ENCODE data around the gene NR2F1-AS1.

The NR2F1-AS1 gene

GRCh38 chr5:93607367-93608258 is 26.6 kb upstream of the NR2F1-AS1 start:
- Mint-ChIP-seq H3K4me1 (ENCODE audit: low read depth) (peaks cover 19% of the 10 kb centered on the region), H3K9me3 (peaks cover 5% of the 10 kb centered on the region), H3K27me3 (peaks cover 80% of the 10 kb centered on the region), H3K4me3 (peak overlapping the region; percentile 25), H3K27ac (no peak overlapping the region), H3K36me3 (ENCODE audit: low read depth) (no peaks in the 10 kb centered on the region)
- DNase-seq, result no peak

GRCh38 chr5:93606382-93606752 is 25.3 kb upstream of the NR2F1-AS1 start:
- no peak overlapping the region for H3K4me3 Mint-ChIP-seq

GRCh38 chr5:93604644-93605515 is 23.9 kb upstream of the NR2F1-AS1 start:
- DNase-seq, result no peak
- H3K4me3 Mint-ChIP-seq, result no peak overlapping the region
- H3K36me3 Mint-ChIP-seq (ENCODE audit: low read depth), result no peaks in the 10 kb centered on the region
- no peaks in the 10 kb centered on the region for H3K9me3 Mint-ChIP-seq
- H3K27me3 Mint-ChIP-seq, result peaks cover 52% of the 10 kb centered on the region
- no peak overlapping the region for H3K27ac Mint-ChIP-seq
- peaks cover 18% of the 10 kb centered on the region for H3K4me1 Mint-ChIP-seq (ENCODE audit: low read depth)

More at GRCh38 chr5:93606382-93606752, 25.3 kb upstream of the NR2F1-AS1 start:
- H3K27ac Mint-ChIP-seq, result no peak overlapping the region
- H3K9me3 Mint-ChIP-seq, result peaks cover 5% of the 10 kb centered on the region
- H3K27me3 Mint-ChIP-seq, result peaks cover 67% of the 10 kb centered on the region
- no peaks in the 10 kb centered on the region for H3K36me3 Mint-ChIP-seq (ENCODE audit: low read depth)
- DNase-seq, result no peak
- H3K4me1 Mint-ChIP-seq (ENCODE audit: low read depth), result peaks cover 18% of the 10 kb centered on the region

- H3K27ac Mint-ChIP-seq, result peak overlapping the region; percentile 68
- H3K27me3 Mint-ChIP-seq, result peaks cover 44% of the 10 kb centered on the region
- no peak for DNase-seq
Measured at GRCh38 chr5:93603793-93604643, 23.0 kb upstream of the NR2F1-AS1 start.

GRCh38 chr5:93603078-93603792 is 22.2 kb upstream of the NR2F1-AS1 start:
- no peak overlapping the region for H3K4me3 Mint-ChIP-seq
- peaks cover 17% of the 10 kb centered on the region for H3K4me1 Mint-ChIP-seq (ENCODE audit: low read depth)
- no peaks in the 10 kb centered on the region for H3K36me3 Mint-ChIP-seq (ENCODE audit: low read depth)
- peak overlapping the region; percentile 68 for H3K27ac Mint-ChIP-seq
- H3K9me3 Mint-ChIP-seq, result no peaks in the 10 kb centered on the region
- peaks cover 37% of the 10 kb centered on the region for H3K27me3 Mint-ChIP-seq
- no peak for DNase-seq

More at GRCh38 chr5:93603793-93604643, 23.0 kb upstream of the NR2F1-AS1 start:
- Mint-ChIP-seq H3K4me3 (no peak overlapping the region), H3K36me3 (ENCODE audit: low read depth) (no peaks in the 10 kb centered on the region), H3K9me3 (no peaks in the 10 kb centered on the region), H3K4me1 (ENCODE audit: low read depth) (peaks cover 18% of the 10 kb centered on the region)

- H3K36me3 Mint-ChIP-seq (ENCODE audit: low read depth), result no peaks in the 10 kb centered on the region
- no peak overlapping the region for H3K4me3 Mint-ChIP-seq
- H3K27ac Mint-ChIP-seq, result no peak overlapping the region
- DNase-seq, result no peak
- H3K4me1 Mint-ChIP-seq (ENCODE audit: low read depth), result peaks cover 10% of the 10 kb centered on the region
- no peaks in the 10 kb centered on the region for H3K9me3 Mint-ChIP-seq
- H3K27me3 Mint-ChIP-seq, result peaks cover 29% of the 10 kb centered on the region
Measured at GRCh38 chr5:93602241-93603077, 21.4 kb upstream of the NR2F1-AS1 start.

- Mint-ChIP-seq H3K27me3 (peaks cover 24% of the 10 kb centered on the region), H3K4me1 (ENCODE audit: low read depth) (peaks cover 9% of the 10 kb centered on the region), H3K27ac (no peak overlapping the region), H3K4me3 (no peak overlapping the region), H3K36me3 (ENCODE audit: low read depth) (no peaks in the 10 kb centered on the region), H3K9me3 (no peaks in the 10 kb centered on the region)
- no peak for DNase-seq
Measured at GRCh38 chr5:93601802-93602155, 20.8 kb upstream of the NR2F1-AS1 start.

GRCh38 chr5:93601071-93601801 is 20.2 kb upstream of the NR2F1-AS1 start:
- H3K27ac Mint-ChIP-seq, result peak overlapping the region; percentile 44

GRCh38 chr5:93600409-93601070 is 19.5 kb upstream of the NR2F1-AS1 start:
- Mint-ChIP-seq H3K4me1 (ENCODE audit: low read depth) (peaks cover 18% of the 10 kb centered on the region), H3K27ac (no peak overlapping the region)

More at GRCh38 chr5:93601071-93601801, 20.2 kb upstream of the NR2F1-AS1 start:
- DNase-seq, result no peak
- Mint-ChIP-seq H3K36me3 (ENCODE audit: low read depth) (no peaks in the 10 kb centered on the region), H3K4me3 (no peak overlapping the region), H3K9me3 (no peaks in the 10 kb centered on the region), H3K27me3 (peaks cover 19% of the 10 kb centered on the region), H3K4me1 (ENCODE audit: low read depth) (peaks cover 12% of the 10 kb centered on the region)

GRCh38 chr5:93599399-93600120 is 18.5 kb upstream of the NR2F1-AS1 start:
- DNase-seq, result no peak
- Mint-ChIP-seq H3K27me3 (peaks cover 2% of the 10 kb centered on the region), H3K4me1 (ENCODE audit: low read depth) (peaks cover 20% of the 10 kb centered on the region), H3K9me3 (peaks cover 3% of the 10 kb centered on the region), H3K36me3 (ENCODE audit: low read depth) (no peaks in the 10 kb centered on the region), H3K4me3 (no peak overlapping the region), H3K27ac (no peak overlapping the region)

More at GRCh38 chr5:93600409-93601070, 19.5 kb upstream of the NR2F1-AS1 start:
- no peak for DNase-seq
- H3K27me3 Mint-ChIP-seq, result peaks cover 12% of the 10 kb centered on the region
- no peaks in the 10 kb centered on the region for H3K9me3 Mint-ChIP-seq
- no peak overlapping the region for H3K4me3 Mint-ChIP-seq
- H3K36me3 Mint-ChIP-seq (ENCODE audit: low read depth), result no peaks in the 10 kb centered on the region

GRCh38 chr5:93599001-93599379 is 18.0 kb upstream of the NR2F1-AS1 start:
- no peak for DNase-seq
- H3K27ac Mint-ChIP-seq, result no peak overlapping the region
- H3K9me3 Mint-ChIP-seq, result peaks cover 4% of the 10 kb centered on the region
- no peaks in the 10 kb centered on the region for H3K36me3 Mint-ChIP-seq (ENCODE audit: low read depth)
- H3K4me3 Mint-ChIP-seq, result no peak overlapping the region
- H3K4me1 Mint-ChIP-seq (ENCODE audit: low read depth), result peaks cover 21% of the 10 kb centered on the region
- H3K27me3 Mint-ChIP-seq, result no peaks in the 10 kb centered on the region

All from activated T-cell treated with anti-CD3 and anti-CD28 coated beads, Interleukin-2, amount 50 U/mL, for 24 hours (primary cell).